Calu3 (cell line): ENCODE results near the gene LGR6. TPM values are rescaled to one million over a fixed set of nuclear protein-coding genes. Genes with fewer than 3 reads are reported as not detected.

ENCODE experiments used
- BruUV-seq: library from RNA; stranded (reverse); fragments of 400-500 nt; replicated peaks from 2 replicates; lab custom pipeline; 2021; lab: Mats Ljungman, UMichigan
- CTCF ChIA-PET: fragments of 300-600 bp; sonication (Branson Sonifier 250); formaldehyde crosslinking; loops from one replicate; lab custom pipeline; 2022; ENCODE audit warnings: antibody characterized with exemption; lab: Charles Lee
- DNase-seq: peaks from one replicate; pipeline ENCODE4 v3.0.0; 2022
- H3K27ac Mint-ChIP-seq: one replicate; pipeline ENCODE4 v1.8.0; 2022; ENCODE audit warnings: mixed read lengths; ENCODE audit not compliant: unreplicated experiment
- H3K27me3 Mint-ChIP-seq: one replicate; pipeline ENCODE4 v1.8.0; 2022; ENCODE audit warnings: mixed read lengths; ENCODE audit not compliant: unreplicated experiment
- H3K36me3 Mint-ChIP-seq: one replicate; pipeline ENCODE4 v1.8.0; 2022; ENCODE audit warnings: mild to moderate bottlenecking, moderate library complexity, mixed read lengths; ENCODE audit not compliant: insufficient read depth, unreplicated experiment
- H3K4me1 Mint-ChIP-seq: one replicate; pipeline ENCODE4 v1.8.0; 2022; ENCODE audit warnings: mild to moderate bottlenecking, low read depth, mixed read lengths; ENCODE audit not compliant: unreplicated experiment
- H3K4me3 Mint-ChIP-seq: one replicate; pipeline ENCODE4 v1.8.0; 2022; ENCODE audit warnings: mild to moderate bottlenecking, low read depth, moderate library complexity, mixed read lengths; ENCODE audit not compliant: unreplicated experiment
- H3K9me3 Mint-ChIP-seq: one replicate; pipeline ENCODE4 v1.8.0; 2022; ENCODE audit warnings: low read depth, mixed read lengths; ENCODE audit not compliant: unreplicated experiment
- intact Hi-C: fragments of 100-400 bp; cut with micrococcal nuclease; formaldehyde crosslinking; loops from one replicate; pipeline ENCODE4 v1.10.0; 2022; ENCODE audit not compliant: unreplicated experiment
- total RNA-seq: library from RNA; stranded (reverse); gene quantifications from 2 replicates; pipeline ENCODE4 v1.2.3, GENCODE V29; 2022
- TF ChIP-seq, protein P1 (sequence below): fragments of 200-600 bp; IDR thresholded peaks from one replicate; pipeline ENCODE4 v1.8.0; 2022; ENCODE audit warnings: antibody characterized with exemption; ENCODE audit not compliant: unreplicated experiment

The LGR6 gene
- total RNA-seq, 1 experiment from 2014 or later, result not detected

DNA sequence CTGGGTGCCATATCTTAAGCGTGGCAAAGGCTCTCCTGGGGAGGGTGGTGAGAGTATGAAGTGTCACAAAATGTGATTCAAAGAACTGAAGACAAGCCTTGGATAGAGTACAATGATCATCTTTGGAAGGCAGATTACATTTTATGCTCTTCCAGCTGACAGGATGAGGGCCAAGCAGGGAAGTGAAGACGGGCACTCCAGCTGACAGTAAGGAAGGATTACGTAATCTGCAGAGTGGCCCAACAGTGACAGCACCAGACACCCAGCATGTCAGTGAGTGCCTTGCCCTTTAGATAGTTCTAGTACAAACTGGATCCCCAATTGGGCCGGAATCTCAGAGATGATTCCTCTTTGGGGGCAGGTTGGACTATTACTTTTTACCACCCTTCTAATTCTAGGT, 95.4 kb downstream of the LGR6 start:
- peaks cover 91% of the 10 kb centered on the region for H3K27me3 Mint-ChIP-seq
- CTCF ChIA-PET, result no interaction called here
- no peak for DNase-seq
- BruUV-seq, result no TSS peak
- no peaks in the 10 kb centered on the region for H3K36me3 Mint-ChIP-seq
- intact Hi-C loops, result no loop called here
- H3K9me3 Mint-ChIP-seq, result no peaks in the 10 kb centered on the region
- no peaks in the 10 kb centered on the region for H3K4me1 Mint-ChIP-seq
- H3K27ac Mint-ChIP-seq, result no peak overlapping the region
- no peak overlapping the region for H3K4me3 Mint-ChIP-seq
- TF ChIP-seq, protein P1, sequence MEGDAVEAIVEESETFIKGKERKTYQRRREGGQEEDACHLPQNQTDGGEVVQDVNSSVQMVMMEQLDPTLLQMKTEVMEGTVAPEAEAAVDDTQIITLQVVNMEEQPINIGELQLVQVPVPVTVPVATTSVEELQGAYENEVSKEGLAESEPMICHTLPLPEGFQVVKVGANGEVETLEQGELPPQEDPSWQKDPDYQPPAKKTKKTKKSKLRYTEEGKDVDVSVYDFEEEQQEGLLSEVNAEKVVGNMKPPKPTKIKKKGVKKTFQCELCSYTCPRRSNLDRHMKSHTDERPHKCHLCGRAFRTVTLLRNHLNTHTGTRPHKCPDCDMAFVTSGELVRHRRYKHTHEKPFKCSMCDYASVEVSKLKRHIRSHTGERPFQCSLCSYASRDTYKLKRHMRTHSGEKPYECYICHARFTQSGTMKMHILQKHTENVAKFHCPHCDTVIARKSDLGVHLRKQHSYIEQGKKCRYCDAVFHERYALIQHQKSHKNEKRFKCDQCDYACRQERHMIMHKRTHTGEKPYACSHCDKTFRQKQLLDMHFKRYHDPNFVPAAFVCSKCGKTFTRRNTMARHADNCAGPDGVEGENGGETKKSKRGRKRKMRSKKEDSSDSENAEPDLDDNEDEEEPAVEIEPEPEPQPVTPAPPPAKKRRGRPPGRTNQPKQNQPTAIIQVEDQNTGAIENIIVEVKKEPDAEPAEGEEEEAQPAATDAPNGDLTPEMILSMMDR, result no peak

DNA sequence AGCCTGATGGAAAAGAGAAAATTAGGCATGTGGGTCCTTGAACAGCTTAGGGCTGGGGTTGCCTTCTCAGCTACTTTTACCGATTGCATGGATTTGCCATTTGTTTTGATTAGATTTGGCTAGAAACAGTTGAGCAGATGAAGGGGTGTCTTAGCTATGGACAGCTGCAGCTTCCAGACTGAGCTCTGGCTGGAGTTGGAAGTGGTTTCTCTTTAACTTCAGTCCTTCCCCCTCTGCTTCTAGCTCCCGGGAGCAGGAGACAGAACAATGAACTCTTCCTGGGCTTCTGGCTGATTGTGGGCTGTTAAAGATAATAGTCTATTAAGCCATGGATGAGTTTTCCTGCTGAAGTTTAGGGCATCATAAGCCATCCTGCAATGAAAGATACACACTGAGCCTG, 97.4 kb downstream of the LGR6 start:
- Mint-ChIP-seq H3K9me3 (no peaks in the 10 kb centered on the region), H3K4me3 (no peak overlapping the region), H3K27ac (no peak overlapping the region), H3K4me1 (no peaks in the 10 kb centered on the region), H3K36me3 (no peaks in the 10 kb centered on the region), H3K27me3 (peaks cover 95% of the 10 kb centered on the region)
- intact Hi-C loops, result no loop called here
- BruUV-seq, result no TSS peak
- TF ChIP-seq, protein P1, result no peak
- DNase-seq, result no peak
- CTCF ChIA-PET, result interaction anchor here (0.6 kb wide), 1 partner anchor 505 kb away, joined by 3 read pairs; no protein-coding TSS in a partner anchor

DNA sequence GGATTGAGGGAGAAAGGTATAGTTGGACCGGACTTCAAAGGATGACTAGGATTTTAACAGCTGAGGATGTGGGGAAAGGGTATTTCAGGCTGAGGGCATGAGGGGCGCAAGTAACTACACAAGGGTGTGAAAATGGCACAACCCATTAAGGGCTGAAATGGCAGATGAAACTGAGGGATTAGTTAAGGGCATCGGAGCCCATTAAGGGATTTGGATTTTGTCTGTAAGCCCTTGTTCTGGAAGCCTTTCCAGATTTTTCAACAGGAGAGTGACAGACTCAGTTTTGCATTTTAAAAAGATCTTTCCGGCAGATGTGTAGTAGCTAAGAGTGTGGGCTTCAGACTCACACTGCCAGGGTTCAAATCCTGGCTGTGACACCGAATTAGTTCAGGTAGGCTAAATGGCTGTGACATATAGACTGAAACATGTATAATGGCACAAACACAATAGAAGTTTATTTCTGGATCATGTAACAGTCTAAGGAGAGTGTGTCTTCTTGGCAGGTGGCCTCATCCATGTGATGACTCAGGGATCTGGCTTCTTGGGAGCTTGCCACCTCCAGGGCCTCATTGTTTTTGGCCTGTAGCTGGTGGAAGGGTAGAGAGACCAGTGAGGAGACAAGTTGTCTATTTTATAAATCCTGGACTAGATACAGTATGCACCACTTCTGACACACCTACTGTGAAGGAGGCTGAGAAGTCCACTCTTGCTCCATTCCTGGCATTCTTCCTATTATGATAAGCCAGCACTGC, 98.5 kb downstream of the LGR6 start:
- no peak overlapping the region for H3K4me3 Mint-ChIP-seq
- CTCF ChIA-PET, result interaction anchor here (0.5 kb wide), 1 partner anchor 104 kb away, joined by 5 read pairs; no protein-coding TSS in a partner anchor

DNA sequence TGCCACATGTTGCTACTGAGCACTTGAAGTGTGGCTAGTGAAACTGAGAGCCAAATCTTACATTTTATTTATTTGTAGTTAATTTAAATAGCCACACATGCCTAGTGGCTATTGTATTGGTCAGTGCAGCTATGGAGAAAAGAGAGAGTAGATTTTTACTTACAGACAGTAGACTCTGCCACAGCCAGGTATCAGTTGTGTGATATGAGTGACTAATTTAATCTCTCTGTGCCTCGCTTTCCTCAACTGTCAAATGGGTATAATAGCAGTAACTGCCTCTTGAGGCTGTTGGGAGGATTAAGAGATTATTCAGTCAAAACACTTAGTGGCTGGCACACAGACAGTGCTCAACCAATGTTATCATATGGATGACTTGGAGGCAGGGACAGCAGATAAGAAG, 99.2 kb downstream of the LGR6 start:
- Mint-ChIP-seq H3K4me3 (no peak overlapping the region), H3K4me1 (no peaks in the 10 kb centered on the region), H3K36me3 (no peaks in the 10 kb centered on the region), H3K9me3 (no peaks in the 10 kb centered on the region), H3K27me3 (peaks cover 88% of the 10 kb centered on the region), H3K27ac (no peak overlapping the region)
- DNase-seq, result no peak
- TF ChIP-seq, protein P1, result no peak
- CTCF ChIA-PET, result no interaction called here
- intact Hi-C loops, result no loop called here
- no TSS peak for BruUV-seq

More for the DNA sequence above, 98.5 kb downstream of the LGR6 start:
- Mint-ChIP-seq H3K27ac (no peak overlapping the region), H3K4me1 (no peaks in the 10 kb centered on the region), H3K27me3 (peaks cover 90% of the 10 kb centered on the region), H3K36me3 (no peaks in the 10 kb centered on the region), H3K9me3 (no peaks in the 10 kb centered on the region)
- BruUV-seq, result no TSS peak
- TF ChIP-seq, protein P1, result no peak
- DNase-seq, result peak; percentile 29
- intact Hi-C loops, result no loop called here
